ENCODE measurements around the gene KIRREL1.
"Not testable (repeated sequence)": the region's sequence is repeated elsewhere in the genome, so short reads cannot be mapped to it uniquely, and the experiment has no call there.

The KIRREL1 gene

GRCh38 chr1:158105352-158106095 lies 112.1 kb downstream of the KIRREL1 start:
- DNase-seq (ENCODE audit: low read depth), result no peak

- DNase-seq (ENCODE audit: low read depth), result no peak
Measured at GRCh38 chr1:158107916-158108315, 114.5 kb downstream of the KIRREL1 start.

GRCh38 chr1:158112994-158113758 lies 119.7 kb downstream of the KIRREL1 start:
- DNase-seq (ENCODE audit: low read depth), result no peak

- DNase-seq (ENCODE audit: low read depth), result no peak
Measured at GRCh38 chr1:158113759-158114127, 120.3 kb downstream of the KIRREL1 start.

- DNase-seq (ENCODE audit: low read depth), result no peak
Measured at GRCh38 chr1:158115126-158115525, 121.7 kb downstream of the KIRREL1 start.

GRCh38 chr1:158116311-158117167 lies 123.1 kb downstream of the KIRREL1 start:
- DNase-seq (ENCODE audit: low read depth), result no peak

- peak; percentile 4 for DNase-seq (ENCODE audit: low read depth)
Measured at GRCh38 chr1:158117854-158118704, 124.6 kb downstream of the KIRREL1 start.

- no peak for DNase-seq (ENCODE audit: low read depth)
Measured at GRCh38 chr1:158118713-158119402, 125.4 kb downstream of the KIRREL1 start.

GRCh38 chr1:158119976-158120653 lies 126.7 kb downstream of the KIRREL1 start:
- DNase-seq (ENCODE audit: low read depth), result no peak

- no peak for DNase-seq (ENCODE audit: low read depth)
Measured at GRCh38 chr1:158121604-158122254, 128.3 kb downstream of the KIRREL1 start.

- no peak for DNase-seq (ENCODE audit: low read depth)
Measured at GRCh38 chr1:158122833-158123388, 129.5 kb downstream of the KIRREL1 start.

GRCh38 chr1:158124034-158124433 lies 130.6 kb downstream of the KIRREL1 start:
- DNase-seq (ENCODE audit: low read depth), result no peak

- peak; percentile 71 for DNase-seq (ENCODE audit: low read depth)
Measured at GRCh38 chr1:158124999-158125398, 131.6 kb downstream of the KIRREL1 start.

GRCh38 chr1:158126425-158126824 lies 133.0 kb downstream of the KIRREL1 start:
- no peak for DNase-seq (ENCODE audit: low read depth)

GRCh38 chr1:158128531-158128930 lies 135.1 kb downstream of the KIRREL1 start:
- not testable (repeated sequence) for DNase-seq (ENCODE audit: low read depth)

- no peak for DNase-seq (ENCODE audit: low read depth)
Measured at GRCh38 chr1:158131217-158131616, 137.8 kb downstream of the KIRREL1 start.

GRCh38 chr1:158140764-158141192 lies 147.3 kb downstream of the KIRREL1 start:
- no peak for DNase-seq (ENCODE audit: low read depth)

GRCh38 chr1:158145173-158145719 lies 151.8 kb downstream of the KIRREL1 start:
- no peak for DNase-seq (ENCODE audit: low read depth)

GRCh38 chr1:158146165-158146564 lies 152.7 kb downstream of the KIRREL1 start:
- DNase-seq (ENCODE audit: low read depth), result no peak

All from CMK (cell line).